Activated CD4-positive, alpha-beta T cell treated with anti-CD3 and anti-CD28 coated beads, Interleukin-2, amount 10 ng/mL, durations not matched to agents 7 days and 5 days (primary cell): ENCODE data around the gene RPL18A. TPM values are rescaled to one million over a fixed set of nuclear protein-coding genes. Genes with fewer than 3 reads are reported as not detected.
A peak's percentile ranks its signal among the peaks of the same experiment; 100 is the strongest.
"Not testable (repeated sequence)": the region's sequence is repeated elsewhere in the genome, so short reads cannot be mapped to it uniquely, and the experiment has no call there.

Experiments
- CTCF ChIA-PET: fragments of 350-600 bp; sonication (Branson Sonifier 250); formaldehyde crosslinking; loops from one replicate; lab custom pipeline; 2021; ENCODE audit warnings: antibody characterized with exemption; lab: Charles Lee
- POLR2A ChIA-PET: fragments of 350-600 bp; sonication (Branson Sonifier 250); formaldehyde crosslinking; loops from one replicate; lab custom pipeline; 2021; ENCODE audit warnings: antibody characterized with exemption; lab: Charles Lee
- DNase-seq: peaks from one replicate; pipeline ENCODE4 v3.0.0-alpha.2; 2020
- H3K27ac Mint-ChIP-seq: one replicate; pipeline ENCODE4 v1.8.0; 2021; ENCODE audit warnings: mild to moderate bottlenecking, moderate library complexity, mixed read lengths
- H3K27me3 Mint-ChIP-seq: one replicate; pipeline ENCODE4 v1.8.0; 2021; ENCODE audit warnings: mixed read lengths
- H3K36me3 Mint-ChIP-seq: one replicate; pipeline ENCODE4 v1.8.0; 2021; ENCODE audit warnings: low read depth, mixed read lengths
- H3K4me1 Mint-ChIP-seq: one replicate; pipeline ENCODE4 v1.8.0; 2021; ENCODE audit warnings: mixed read lengths
- H3K4me3 Mint-ChIP-seq: one replicate; pipeline ENCODE4 v1.8.0; 2021; ENCODE audit warnings: mild to moderate bottlenecking, moderate library complexity, mixed read lengths
- H3K9me3 Mint-ChIP-seq: one replicate; pipeline ENCODE4 v1.8.0; 2021; ENCODE audit warnings: mixed read lengths
- total RNA-seq, 2 experiments: library from RNA; stranded (reverse); gene quantifications; one replicate each; pipeline ENCODE4 v1.2.3, GENCODE V29; 2021

The RPL18A gene
- total RNA-seq, 2 experiments from 2014 or later = 2,216 to 2,434 TPM

DNA sequence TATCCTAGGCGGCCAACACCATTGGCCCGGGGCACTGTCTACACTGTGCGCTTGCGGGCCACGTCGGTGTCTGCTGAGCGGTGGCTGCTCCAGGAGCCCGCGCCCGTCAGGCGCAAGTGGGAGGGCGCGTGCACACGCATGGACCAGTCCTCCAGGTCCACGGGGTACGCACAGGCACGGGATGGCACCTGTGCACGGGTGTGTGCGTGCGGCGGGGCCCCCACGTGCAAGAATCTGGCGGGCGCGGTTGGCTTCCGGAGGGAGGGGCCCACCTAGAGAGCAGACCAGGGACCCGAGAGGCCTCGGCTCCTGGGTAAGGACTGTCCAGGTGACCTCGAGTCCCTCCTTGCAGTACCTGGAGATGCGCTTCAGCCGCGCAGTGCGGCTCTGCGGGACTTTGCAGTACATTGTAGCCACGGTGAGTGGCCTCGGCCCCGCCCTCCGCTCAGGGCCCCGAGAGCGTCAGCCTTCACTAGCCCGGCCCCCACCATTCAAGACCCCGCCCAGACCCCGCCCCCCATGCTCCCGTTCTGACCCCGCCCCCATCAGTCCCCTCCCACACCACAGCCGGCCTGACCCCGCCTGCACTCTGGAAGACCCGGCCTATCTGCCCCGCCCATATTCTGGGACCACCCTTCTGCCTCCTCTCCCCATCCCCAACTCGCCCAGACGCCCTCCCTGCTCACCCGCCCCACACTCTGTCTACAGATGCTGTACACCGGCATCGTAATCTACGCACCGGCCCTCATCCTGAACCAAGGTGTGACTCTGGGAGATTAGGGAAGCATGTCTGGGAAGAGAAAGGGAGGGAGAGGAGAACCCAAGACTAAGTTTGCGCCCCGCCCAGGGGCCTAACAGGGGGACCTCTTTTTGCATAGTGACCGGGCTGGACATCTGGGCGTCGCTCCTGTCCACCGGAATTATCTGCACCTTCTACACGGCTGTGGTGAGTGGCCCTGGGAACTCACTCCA, 14.4 kb downstream of the RPL18A start:
- peaks cover 3% of the 10 kb centered on the region for H3K27me3 Mint-ChIP-seq
- ChIA-PET CTCF (interaction anchor here (0.7 to 4.5 kb wide), 3 partner anchors 14 to 78 kb away, joined by 3 to 34 read pairs (median 3); partner anchors contain the start of gene RPL18A), POLR2A (no interaction called here)
- peak; percentile 70 for DNase-seq
- peaks cover 29% of the 10 kb centered on the region for H3K4me1 Mint-ChIP-seq
- H3K27ac Mint-ChIP-seq = peak overlapping the region; percentile 80
- no peaks in the 10 kb centered on the region for H3K36me3 Mint-ChIP-seq
- H3K4me3 Mint-ChIP-seq = peak overlapping the region; percentile 83
- no peaks in the 10 kb centered on the region for H3K9me3 Mint-ChIP-seq

DNA sequence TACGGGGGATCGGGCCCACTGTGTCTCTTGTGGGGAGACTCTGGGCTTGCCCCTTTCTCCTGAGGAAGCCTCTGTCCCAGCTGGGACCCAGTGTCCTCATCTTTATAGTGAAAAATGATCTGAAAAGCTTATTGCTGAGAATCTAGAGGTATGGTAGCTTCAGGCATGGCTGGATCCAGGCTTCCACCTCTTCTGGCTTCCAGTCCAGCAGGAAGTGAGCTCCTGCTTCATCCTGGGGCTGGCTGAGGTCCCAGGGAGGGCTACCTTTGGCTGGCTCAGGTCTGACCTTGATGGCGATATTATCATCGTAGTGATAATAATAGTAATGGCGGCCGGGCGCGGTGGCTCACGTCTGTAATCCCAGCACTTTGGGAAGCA, 15.0 kb downstream of the RPL18A start:
- peaks cover 29% of the 10 kb centered on the region for H3K4me1 Mint-ChIP-seq
- CTCF ChIA-PET = no interaction called here
- no peak for DNase-seq
- POLR2A ChIA-PET = no interaction called here
- H3K9me3 Mint-ChIP-seq = no peaks in the 10 kb centered on the region
- H3K4me3 Mint-ChIP-seq = peak overlapping the region; percentile 49
- H3K36me3 Mint-ChIP-seq = no peaks in the 10 kb centered on the region
- no peak overlapping the region for H3K27ac Mint-ChIP-seq
- H3K27me3 Mint-ChIP-seq = peaks cover 3% of the 10 kb centered on the region

DNA sequence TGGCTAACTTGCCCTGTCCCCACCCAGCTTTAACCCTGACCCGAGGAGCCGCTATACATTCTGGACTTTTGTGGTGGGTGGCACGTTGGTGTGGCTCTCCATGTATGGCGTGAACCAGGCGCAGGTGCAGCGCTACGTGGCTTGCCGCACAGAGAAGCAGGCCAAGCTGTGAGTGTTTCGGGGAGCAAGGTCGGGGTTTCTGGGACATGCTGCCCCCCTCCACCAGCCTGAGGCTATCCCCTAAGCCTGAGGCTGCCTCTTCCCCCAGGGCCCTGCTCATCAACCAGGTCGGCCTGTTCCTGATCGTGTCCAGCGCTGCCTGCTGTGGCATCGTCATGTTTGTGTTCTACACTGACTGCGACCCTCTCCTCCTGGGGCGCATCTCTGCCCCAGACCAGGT, 18.0 kb downstream of the RPL18A start:
- H3K36me3 Mint-ChIP-seq = no peaks in the 10 kb centered on the region
- POLR2A ChIA-PET = no interaction called here
- H3K27me3 Mint-ChIP-seq = peaks cover 3% of the 10 kb centered on the region
- no peak overlapping the region for H3K27ac Mint-ChIP-seq
- peaks cover 19% of the 10 kb centered on the region for H3K4me1 Mint-ChIP-seq
- H3K9me3 Mint-ChIP-seq = no peaks in the 10 kb centered on the region
- DNase-seq = no peak
- H3K4me3 Mint-ChIP-seq = no peak overlapping the region
- CTCF ChIA-PET = interaction anchor here (1.0 kb wide), 1 partner anchor 55 kb away, joined by 4 read pairs; the partner anchor contains the start of gene CCDC124

DNA sequence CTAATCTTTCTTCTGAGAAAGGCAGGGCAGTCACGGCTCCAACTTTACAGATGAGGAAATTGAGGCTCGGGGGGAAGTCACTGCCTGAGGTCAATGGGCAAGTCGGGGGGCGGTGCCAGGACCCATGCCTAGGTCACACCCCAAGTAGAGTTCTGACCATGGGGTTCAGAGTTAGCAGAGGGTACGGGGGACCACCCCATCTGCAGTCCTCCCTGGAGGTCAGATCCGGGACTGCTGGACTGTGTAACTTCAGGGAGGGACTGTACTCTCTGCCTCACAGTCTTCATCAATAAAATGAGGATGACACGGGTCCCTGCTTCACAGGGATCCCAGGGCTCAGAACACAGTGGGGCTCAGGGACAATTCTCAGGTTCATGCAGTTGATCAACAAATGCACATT, 19.8 kb downstream of the RPL18A start:
- DNase-seq = no peak
- Mint-ChIP-seq H3K27me3 (peaks cover 3% of the 10 kb centered on the region), H3K4me1 (peaks cover 5% of the 10 kb centered on the region), H3K4me3 (no peak overlapping the region), H3K9me3 (no peaks in the 10 kb centered on the region), H3K27ac (no peak overlapping the region), H3K36me3 (no peaks in the 10 kb centered on the region)
- ChIA-PET POLR2A (no interaction called here), CTCF (interaction anchor here (0.6 to 1.4 kb wide), 2 partner anchors 53 to 109 kb away, joined by 3 to 4 read pairs; partner anchors contain the start of gene CCDC124)

DNA sequence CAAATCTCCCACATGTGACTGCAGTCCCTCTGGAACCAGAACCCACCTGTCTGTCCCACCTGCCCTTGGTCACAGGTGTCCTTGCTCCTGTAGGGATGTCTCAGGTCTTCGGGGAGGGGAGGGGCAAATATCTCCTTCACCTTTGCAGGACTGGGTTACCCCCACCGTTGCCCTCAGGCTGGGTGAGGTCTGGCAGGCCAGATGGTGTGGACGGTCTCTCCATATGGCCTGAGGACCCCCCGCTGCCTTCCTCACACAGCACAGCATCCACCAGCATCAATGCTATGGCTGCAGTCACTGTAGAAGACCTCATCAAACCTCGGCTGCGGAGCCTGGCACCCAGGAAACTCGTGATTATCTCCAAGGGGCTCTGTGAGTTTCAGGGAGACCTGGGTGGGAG, 22.0 kb downstream of the RPL18A start:
- ChIA-PET POLR2A (no interaction called here), CTCF (no interaction called here)
- no peak overlapping the region for H3K4me3 Mint-ChIP-seq
- H3K27me3 Mint-ChIP-seq = no peaks in the 10 kb centered on the region
- no peak overlapping the region for H3K27ac Mint-ChIP-seq
- no peak for DNase-seq
- no peaks in the 10 kb centered on the region for H3K36me3 Mint-ChIP-seq
- H3K4me1 Mint-ChIP-seq = no peaks in the 10 kb centered on the region
- H3K9me3 Mint-ChIP-seq = no peaks in the 10 kb centered on the region

DNA sequence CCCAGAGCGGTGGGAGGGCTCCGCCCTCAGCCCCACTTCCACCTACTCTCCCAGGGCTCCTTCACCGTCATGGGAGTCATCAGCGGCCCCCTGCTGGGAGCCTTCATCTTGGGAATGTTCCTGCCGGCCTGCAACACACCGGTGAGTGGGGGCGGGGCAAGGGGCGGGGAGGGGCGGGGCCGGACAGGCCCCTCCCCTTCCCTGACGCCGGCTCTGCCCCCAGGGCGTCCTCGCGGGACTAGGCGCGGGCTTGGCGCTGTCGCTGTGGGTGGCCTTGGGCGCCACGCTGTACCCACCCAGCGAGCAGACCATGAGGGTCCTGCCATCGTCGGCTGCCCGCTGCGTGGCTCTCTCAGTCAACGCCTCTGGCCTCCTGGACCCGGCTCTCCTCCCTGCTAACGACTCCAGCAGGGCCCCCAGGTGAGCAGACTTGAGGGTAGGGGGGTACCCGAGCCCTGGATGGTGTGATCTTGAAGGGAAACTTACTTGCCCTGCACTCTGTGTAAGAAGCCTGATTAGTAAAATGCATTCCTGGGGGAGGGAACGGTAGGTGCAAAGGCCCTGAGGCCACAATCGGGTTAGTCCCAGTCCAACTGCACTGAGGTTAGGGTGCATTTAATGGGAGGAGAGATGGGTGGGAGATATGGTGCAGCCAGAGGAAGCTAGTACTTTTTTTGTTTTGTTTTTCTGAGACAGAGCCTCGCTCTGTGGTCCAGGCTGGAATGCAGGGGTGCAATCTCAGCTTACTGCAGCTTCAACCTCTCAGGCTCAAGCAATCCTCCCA, 24.1 kb downstream of the RPL18A start:
- POLR2A ChIA-PET = no interaction called here
- Mint-ChIP-seq H3K27me3 (no peaks in the 10 kb centered on the region), H3K36me3 (no peaks in the 10 kb centered on the region), H3K4me3 (no peak overlapping the region), H3K4me1 (no peaks in the 10 kb centered on the region), H3K27ac (no peak overlapping the region), H3K9me3 (no peaks in the 10 kb centered on the region)
- CTCF ChIA-PET = interaction anchor here (0.6 to 1.3 kb wide), 2 partner anchors 24 to 493 kb away, joined by 3 to 4 read pairs; partner anchors contain the start of gene RPL18A
- DNase-seq = no peak

DNA sequence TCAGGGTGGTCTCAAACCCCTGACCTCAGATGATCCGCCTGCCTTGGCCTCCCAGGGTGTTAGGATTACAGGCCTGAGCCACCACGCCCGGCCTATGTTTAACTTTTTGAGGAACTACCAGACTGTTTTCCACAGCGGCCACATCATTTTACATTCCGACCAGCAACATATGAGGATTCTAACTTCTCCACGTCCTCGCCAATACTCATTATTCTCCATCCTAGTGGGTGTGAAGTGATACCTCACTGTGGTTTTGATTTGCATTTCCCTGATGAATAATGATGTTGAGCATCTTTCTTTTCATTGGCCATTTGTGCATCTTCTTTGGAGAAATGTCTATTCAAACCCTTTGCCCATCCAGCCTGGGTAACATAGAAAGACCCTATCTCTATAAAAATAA, 26.8 kb downstream of the RPL18A start:
- Mint-ChIP-seq H3K9me3 (no peaks in the 10 kb centered on the region), H3K4me1 (no peaks in the 10 kb centered on the region), H3K27ac (no peak overlapping the region), H3K4me3 (no peak overlapping the region), H3K36me3 (no peaks in the 10 kb centered on the region), H3K27me3 (no peaks in the 10 kb centered on the region)
- ChIA-PET POLR2A (no interaction called here), CTCF (interaction anchor here (0.9 to 1.1 kb wide), 3 partner anchors 15 to 68 kb away, joined by 3 read pairs; partner anchors contain the start of gene SLC5A5)
- no peak for DNase-seq

DNA sequence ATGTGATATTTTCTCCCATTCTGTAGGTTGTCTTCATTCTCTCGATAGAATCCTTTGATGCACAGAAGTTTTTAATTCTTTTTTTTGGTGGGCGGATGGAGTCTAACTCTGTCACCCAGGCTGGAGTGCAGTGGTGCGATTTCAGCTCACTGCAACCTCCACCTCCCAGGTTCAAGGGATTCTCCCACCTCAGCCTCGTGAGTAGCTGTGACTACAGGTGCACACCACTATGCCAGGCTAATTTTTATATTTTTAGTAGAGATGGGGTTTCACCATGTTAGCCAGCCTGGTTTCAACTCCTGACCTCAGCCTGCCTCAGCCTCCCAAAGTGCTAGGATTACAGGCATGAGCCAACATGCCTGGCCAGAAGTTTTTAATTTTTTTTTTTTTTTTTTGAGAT, 27.5 kb downstream of the RPL18A start:
- H3K36me3 Mint-ChIP-seq, POLR2A ChIA-PET, H3K27me3 Mint-ChIP-seq, H3K4me1 Mint-ChIP-seq, H3K27ac Mint-ChIP-seq, DNase-seq, H3K9me3 Mint-ChIP-seq, H3K4me3 Mint-ChIP-seq: not testable (repeated sequence)
- CTCF ChIA-PET = interaction anchor here (0.9 to 1.1 kb wide), 3 partner anchors 16 to 68 kb away, joined by 3 read pairs; partner anchors contain the start of gene SLC5A5

DNA sequence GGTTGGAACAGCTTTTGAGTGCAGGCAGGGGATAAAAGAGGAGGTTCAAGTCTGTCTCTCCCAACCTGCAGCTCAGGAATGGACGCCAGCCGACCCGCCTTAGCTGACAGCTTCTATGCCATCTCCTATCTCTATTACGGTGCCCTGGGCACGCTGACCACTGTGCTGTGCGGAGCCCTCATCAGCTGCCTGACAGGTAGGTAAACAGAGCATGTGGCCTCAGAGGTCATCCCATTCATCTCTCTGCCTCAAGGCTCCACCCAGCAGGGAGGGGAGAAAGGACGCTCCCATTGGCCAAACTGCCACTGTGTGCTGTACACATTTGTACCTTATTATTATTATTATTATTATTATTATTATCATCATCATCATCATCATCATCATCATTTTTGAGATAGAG, 28.6 kb downstream of the RPL18A start:
- POLR2A ChIA-PET = no interaction called here
- H3K4me3 Mint-ChIP-seq = no peak overlapping the region
- no peaks in the 10 kb centered on the region for H3K4me1 Mint-ChIP-seq
- H3K27ac Mint-ChIP-seq = no peak overlapping the region
- no peaks in the 10 kb centered on the region for H3K9me3 Mint-ChIP-seq
- CTCF ChIA-PET = no interaction called here
- no peak for DNase-seq
- no peaks in the 10 kb centered on the region for H3K27me3 Mint-ChIP-seq
- no peaks in the 10 kb centered on the region for H3K36me3 Mint-ChIP-seq

DNA sequence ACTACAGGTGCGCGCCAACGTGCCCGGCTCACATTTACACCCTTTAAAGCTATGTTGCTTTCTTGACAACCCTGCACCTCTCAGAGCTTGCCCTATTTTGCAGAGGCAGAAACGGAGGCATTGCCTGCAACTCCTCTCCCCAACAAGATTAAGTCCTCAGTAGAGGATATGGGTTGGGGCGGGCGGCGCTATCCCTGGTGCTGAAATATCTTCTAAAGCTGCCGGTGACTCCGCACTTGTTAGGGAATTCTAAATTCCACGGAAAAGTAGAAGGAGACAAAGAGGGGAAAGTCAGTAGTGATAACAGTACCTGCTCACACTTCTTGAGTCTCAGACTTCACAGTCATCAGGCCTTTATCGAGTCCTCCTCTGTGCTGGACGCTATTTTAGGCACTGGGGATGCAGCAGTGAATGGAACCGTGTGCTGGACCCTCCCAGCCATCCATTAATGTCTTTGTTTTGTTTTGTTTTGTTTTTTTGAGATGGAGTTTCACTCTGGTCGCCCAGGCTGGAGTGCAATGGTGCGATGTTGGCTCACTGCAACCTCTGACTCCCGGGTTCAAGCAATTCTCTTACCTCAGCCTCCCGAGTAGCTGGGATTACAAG, 30.0 kb downstream of the RPL18A start:
- H3K4me3 Mint-ChIP-seq = no peak overlapping the region
- no peaks in the 10 kb centered on the region for H3K4me1 Mint-ChIP-seq
- H3K9me3 Mint-ChIP-seq = no peaks in the 10 kb centered on the region
- ChIA-PET POLR2A (no interaction called here), CTCF (interaction anchor here (1.2 kb wide), 1 partner anchor 208 kb away, joined by 3 read pairs; no protein-coding TSS in a partner anchor)
- H3K27me3 Mint-ChIP-seq = no peaks in the 10 kb centered on the region
- DNase-seq = peak; percentile 40
- H3K27ac Mint-ChIP-seq = no peak overlapping the region
- H3K36me3 Mint-ChIP-seq = no peaks in the 10 kb centered on the region

DNA sequence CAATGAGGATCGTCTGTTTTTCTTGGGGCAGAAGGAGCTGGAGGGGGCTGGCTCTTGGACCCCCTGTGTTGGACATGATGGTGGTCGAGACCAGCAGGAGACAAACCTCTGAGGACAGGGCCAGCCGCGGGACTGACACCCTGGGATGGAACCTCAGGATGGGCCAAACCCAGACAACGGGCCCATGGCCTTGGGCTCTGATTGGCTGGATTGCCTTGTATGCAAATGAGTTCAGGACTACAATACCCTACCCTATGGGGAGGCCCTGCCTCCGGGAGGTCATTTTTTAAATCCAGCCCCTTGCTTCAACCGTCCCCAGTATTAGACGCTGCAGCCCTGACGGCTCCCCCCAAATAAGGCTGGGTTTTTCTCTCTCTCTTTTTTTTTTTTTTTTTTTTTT, 34.1 kb downstream of the RPL18A start:
- no peaks in the 10 kb centered on the region for H3K9me3 Mint-ChIP-seq
- ChIA-PET CTCF (interaction anchor here (0.6 to 1.0 kb wide), 2 partner anchors 23 to 318 kb away, joined by 3 to 4 read pairs; partner anchors contain the start of gene SLC5A5), POLR2A (no interaction called here)
- DNase-seq = no peak
- H3K27ac Mint-ChIP-seq = no peak overlapping the region
- H3K4me1 Mint-ChIP-seq = no peaks in the 10 kb centered on the region
- no peaks in the 10 kb centered on the region for H3K36me3 Mint-ChIP-seq
- no peak overlapping the region for H3K4me3 Mint-ChIP-seq
- peaks cover 1% of the 10 kb centered on the region for H3K27me3 Mint-ChIP-seq

DNA sequence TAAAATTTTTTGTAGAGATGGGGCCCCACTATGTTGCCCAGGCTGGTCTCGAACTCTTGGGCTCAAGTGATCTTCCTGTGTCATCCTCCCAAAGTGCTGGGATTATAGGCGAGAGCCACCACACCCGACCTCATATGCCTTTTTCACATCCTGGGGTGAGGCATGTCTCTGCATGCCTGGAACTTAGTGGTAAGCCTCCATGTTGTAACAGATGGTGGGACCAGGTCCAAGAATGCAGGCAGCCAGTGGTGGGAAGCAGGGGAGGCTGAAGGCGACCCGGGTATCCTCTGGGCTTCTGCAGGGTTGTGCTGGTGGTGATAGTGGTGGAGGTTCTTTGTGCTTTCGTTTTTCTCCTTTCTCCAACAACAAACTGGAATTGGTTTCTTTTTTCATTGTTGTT, 43.0 kb downstream of the RPL18A start:
- no peaks in the 10 kb centered on the region for H3K36me3 Mint-ChIP-seq
- H3K27me3 Mint-ChIP-seq = peaks cover 3% of the 10 kb centered on the region
- H3K4me1 Mint-ChIP-seq = peaks cover 4% of the 10 kb centered on the region
- H3K4me3 Mint-ChIP-seq = no peak overlapping the region
- no peak overlapping the region for H3K27ac Mint-ChIP-seq
- H3K9me3 Mint-ChIP-seq = no peaks in the 10 kb centered on the region
- CTCF ChIA-PET = no interaction called here
- DNase-seq = no peak
- POLR2A ChIA-PET = no interaction called here
